ENCODE measurements around the gene TEKTIP1. TPM values are rescaled to one million over a fixed set of nuclear protein-coding genes. Genes with fewer than 3 reads are reported as not detected.

TEKTIP1 gene
- total RNA-seq = 1 to 10 TPM in 4 of 8 experiments, under 1 TPM in 4; 0.50 to 4.3 (median 0.99) TPM

GRCh38 chr19:3538965-3539755 lies at the start of gene TEKTIP1:
TEKTIP1 (plus strand) TSS chr19:3539174; CDS start chr19:3539178, 4 bp downstream.
- in situ Hi-C loops (cut with MboI; ENCODE audit: low pct_unique_long_range_greater_than_20kb in 2 of 9, low sequenced_read_pairs in 9 of 9, unreplicated experiment in 9 of 9) = no loop called here
- WGBS, 10 experiments = 13 to 100% (median 60%) methylated on average over 2 to 7 of the region's 28 CpGs; no CpG with 5 or more reads in 4 of the 10 experiments
- peak within 1 kb of the TSS in 1 of 2 donors; percentile 70 for H3K27ac ChIP-seq
- peak in 7 of 8 experiments; percentile 19 to 66 (median 34) for ATAC-seq (replicated peaks in 6 of 8)
- H3K4me3 ChIP-seq = no peak within 1 kb of the TSS
- peaks cover 0 to 11% of the 10 kb centered on the region in 2 donors for H3K4me1 ChIP-seq (replicated peaks in 1 of 2)

DNA sequence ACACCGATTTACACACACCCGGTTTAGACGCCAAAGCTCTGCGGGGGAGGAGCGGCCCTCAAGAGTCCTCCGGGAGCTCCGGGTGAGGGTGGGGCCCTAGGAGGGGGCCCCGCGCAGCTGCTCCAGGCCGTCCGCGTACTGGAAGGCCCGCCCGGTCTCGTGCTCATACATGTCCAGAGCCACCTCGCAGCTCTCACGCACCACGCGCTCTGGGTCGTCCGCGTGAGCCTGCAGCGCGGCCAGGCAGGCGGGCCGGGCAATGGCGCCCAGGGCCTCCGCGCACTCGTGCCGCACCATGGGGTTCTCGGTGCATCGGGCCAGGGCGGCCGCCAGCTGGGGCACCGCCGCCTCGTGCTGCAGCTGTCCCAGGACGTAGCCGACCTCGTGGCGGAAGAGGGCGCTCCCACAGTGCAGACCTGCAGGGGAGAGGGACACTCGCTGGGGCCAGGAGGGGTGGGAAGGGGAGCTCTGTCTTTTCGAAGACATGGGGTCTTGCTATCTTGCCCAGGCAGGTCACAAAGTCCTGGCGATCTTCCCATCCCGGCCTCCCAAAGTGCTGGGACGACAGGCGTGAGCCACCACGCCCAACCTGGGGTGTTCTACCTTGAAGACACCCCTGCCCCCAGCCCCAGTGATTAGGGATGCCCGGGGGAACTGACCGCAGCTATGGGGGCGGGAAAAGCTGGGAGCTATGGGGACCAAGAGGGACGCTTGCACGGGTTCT lies 47.4 kb upstream of the TEKTIP1 start:
- in situ Hi-C loops (cut with MboI; ENCODE audit: low pct_unique_long_range_greater_than_20kb in 2 of 9, low sequenced_read_pairs in 9 of 9, unreplicated experiment in 9 of 9) = loop anchor here in 2 of 9 experiments (25.0 kb wide), 2 partner anchors 154 to 179 kb away; no protein-coding TSS in a partner anchor
- H3K4me3 ChIP-seq = no peak overlapping the region
- no peak overlapping the region for H3K27ac ChIP-seq
- WGBS, 10 experiments = 93 to 100% methylated on average over 3 to 10 of the region's 55 CpGs; no CpG with 5 or more reads in 8 of the 10 experiments
- ATAC-seq (replicated peaks in 6 of 8) = peak in 3 of 8 experiments; percentile 11 to 19 (median 18)
- no peaks in the 10 kb centered on the region for H3K4me1 ChIP-seq (replicated peaks in 1 of 2)

DNA sequence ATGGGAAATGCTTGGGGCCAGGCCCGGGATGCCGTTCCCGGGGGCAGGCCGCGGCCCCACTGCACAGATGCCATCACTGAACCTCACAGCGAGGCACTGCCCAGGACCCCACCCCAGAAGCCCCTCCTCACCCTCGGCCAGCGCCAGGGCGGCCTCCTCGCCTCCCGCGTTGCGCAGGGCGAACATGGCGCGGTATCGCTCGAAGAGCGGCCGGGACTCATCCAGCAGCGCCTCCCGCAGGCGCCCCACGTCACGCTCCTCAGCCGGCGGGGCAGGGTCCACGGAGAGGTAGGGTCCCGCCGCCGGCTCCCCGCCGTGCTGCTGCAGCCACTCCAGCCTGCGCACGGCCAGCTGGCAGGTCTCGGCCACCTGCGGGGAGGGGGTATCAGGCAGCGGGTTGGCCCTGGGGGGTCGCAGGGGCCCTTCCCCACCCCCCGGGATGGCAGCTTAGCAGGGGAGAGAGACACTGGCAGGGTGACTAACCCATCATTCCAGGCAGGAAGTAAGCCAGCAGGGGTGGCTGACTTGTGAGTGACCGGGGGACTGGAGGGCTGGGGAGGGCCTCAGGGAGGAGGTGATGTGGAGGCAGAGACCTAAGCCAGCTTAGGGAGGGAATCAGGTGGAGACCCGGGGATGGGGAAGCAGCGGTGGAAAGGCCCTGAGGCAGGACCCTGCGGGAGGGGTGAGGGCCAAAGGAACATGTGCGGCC lies 46.7 kb upstream of the TEKTIP1 start:
- Histone ChIP-seq H3K27ac (no peak overlapping the region), H3K4me1 (replicated peaks in 1 of 2) (no peaks in the 10 kb centered on the region), H3K4me3 (no peak overlapping the region)
- 100% methylated on average over 1 of the region's 45 CpGs; no CpG with 5 or more reads in 9 of the 10 experiments for WGBS, 10 experiments
- peak in 2 of 8 experiments; percentile 7 to 19 for ATAC-seq (replicated peaks in 6 of 8)
- in situ Hi-C loops (cut with MboI; ENCODE audit: low pct_unique_long_range_greater_than_20kb in 2 of 9, low sequenced_read_pairs in 9 of 9, unreplicated experiment in 9 of 9) = loop anchor here in 2 of 9 experiments (25.0 kb wide), 2 partner anchors 155 to 180 kb away; no protein-coding TSS in a partner anchor

GRCh38 chr19:3492919-3493318 lies 46.1 kb upstream of the TEKTIP1 start:
- no peak overlapping the region for H3K4me3 ChIP-seq
- ATAC-seq (replicated peaks in 6 of 8) = no peak
- H3K4me1 ChIP-seq (replicated peaks in 1 of 2) = no peaks in the 10 kb centered on the region
- H3K27ac ChIP-seq = no peak overlapping the region
- WGBS, 10 experiments = 80 to 100% (median 95%) methylated on average over 1 to 9 of the region's 16 CpGs; no CpG with 5 or more reads in 4 of the 10 experiments
- in situ Hi-C loops (cut with MboI; ENCODE audit: low pct_unique_long_range_greater_than_20kb in 2 of 9, low sequenced_read_pairs in 9 of 9, unreplicated experiment in 9 of 9) = loop anchor here in 2 of 9 experiments (25.0 kb wide), 2 partner anchors 156 to 181 kb away; no protein-coding TSS in a partner anchor

- peak in 4 of 8 experiments; percentile 6 to 18 (median 8) for ATAC-seq (replicated peaks in 6 of 8)
- 93% methylated on average over 4 of the region's 14 CpGs; no CpG with 5 or more reads in 9 of the 10 experiments for WGBS, 10 experiments
- Histone ChIP-seq H3K27ac (no peak overlapping the region), H3K4me1 (replicated peaks in 1 of 2) (no peaks in the 10 kb centered on the region), H3K4me3 (no peak overlapping the region)
- in situ Hi-C loops (cut with MboI; ENCODE audit: low pct_unique_long_range_greater_than_20kb in 2 of 9, low sequenced_read_pairs in 9 of 9, unreplicated experiment in 9 of 9) = loop anchor here in 2 of 9 experiments (25.0 kb wide), 2 partner anchors 156 to 181 kb away; no protein-coding TSS in a partner anchor
Observed at GRCh38 chr19:3493651-3494050, 45.3 kb upstream of the TEKTIP1 start.

DNA sequence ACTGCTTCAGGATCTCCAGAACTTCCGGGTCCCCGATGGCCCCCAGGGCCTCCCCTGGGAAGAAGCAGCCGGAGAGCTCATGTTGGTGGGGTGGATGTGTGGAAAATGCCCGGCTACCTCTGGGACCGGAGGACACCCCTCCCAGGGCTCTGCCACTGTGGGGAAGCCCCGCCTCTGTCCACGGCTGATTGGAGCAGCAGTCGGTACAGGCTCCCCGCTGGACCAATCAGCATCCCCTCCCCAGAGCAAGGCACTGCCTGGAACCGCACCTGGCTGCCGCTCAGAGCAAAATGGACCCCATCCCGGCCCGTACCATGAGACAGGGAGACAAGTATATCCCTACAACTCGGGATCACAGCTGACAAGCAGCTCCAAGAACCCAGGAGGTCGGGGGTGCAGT lies 44.9 kb upstream of the TEKTIP1 start:
- in situ Hi-C loops (cut with MboI; ENCODE audit: low pct_unique_long_range_greater_than_20kb in 2 of 9, low sequenced_read_pairs in 9 of 9, unreplicated experiment in 9 of 9) = loop anchor here in 2 of 9 experiments (25.0 kb wide), 2 partner anchors 157 to 182 kb away; no protein-coding TSS in a partner anchor
- Histone ChIP-seq H3K27ac (no peak overlapping the region), H3K4me1 (replicated peaks in 1 of 2) (no peaks in the 10 kb centered on the region), H3K4me3 (no peak overlapping the region)
- WGBS, 10 experiments = 20 to 100% (median 67%) methylated on average over 1 to 2 of the region's 15 CpGs; no CpG with 5 or more reads in 6 of the 10 experiments
- peak; percentile 24 to 88 (median 57) for ATAC-seq (replicated peaks in 6 of 8)

DNA sequence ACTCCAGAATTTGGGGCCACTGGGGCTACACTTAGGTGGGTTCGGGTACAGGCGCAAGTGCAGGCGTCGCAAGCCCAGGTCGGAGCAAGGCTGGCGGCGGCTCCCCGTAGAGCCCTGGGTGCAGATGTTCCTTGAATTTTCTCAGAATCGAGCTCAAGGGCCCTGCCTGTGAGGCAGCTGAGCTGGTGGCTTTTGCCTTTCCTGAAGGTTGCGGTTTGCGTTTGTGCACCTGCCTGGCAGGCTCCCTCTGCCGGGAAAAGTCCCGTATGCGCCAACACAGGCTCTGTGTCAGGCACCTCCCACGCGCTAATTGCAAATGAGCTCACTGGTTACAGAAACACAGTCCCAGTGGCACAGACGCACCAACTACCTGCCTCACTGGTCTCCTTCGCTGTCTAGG lies 44.4 kb upstream of the TEKTIP1 start:
- peak in 1 of 8 experiments; percentile 3 for ATAC-seq (replicated peaks in 6 of 8)
- peaks cover under 1 to 3% of the 10 kb centered on the region in 2 donors for H3K4me1 ChIP-seq (replicated peaks in 1 of 2)
- no peak overlapping the region for H3K27ac ChIP-seq
- 80 to 100% (median 94%) methylated on average over 1 to 9 of the region's 18 CpGs; no CpG with 5 or more reads in 2 of the 10 experiments for WGBS, 10 experiments
- in situ Hi-C loops (cut with MboI; ENCODE audit: low pct_unique_long_range_greater_than_20kb in 2 of 9, low sequenced_read_pairs in 9 of 9, unreplicated experiment in 9 of 9) = loop anchor here in 2 of 9 experiments (25.0 kb wide), 2 partner anchors 157 to 182 kb away; no protein-coding TSS in a partner anchor
- H3K4me3 ChIP-seq = no peak overlapping the region

DNA sequence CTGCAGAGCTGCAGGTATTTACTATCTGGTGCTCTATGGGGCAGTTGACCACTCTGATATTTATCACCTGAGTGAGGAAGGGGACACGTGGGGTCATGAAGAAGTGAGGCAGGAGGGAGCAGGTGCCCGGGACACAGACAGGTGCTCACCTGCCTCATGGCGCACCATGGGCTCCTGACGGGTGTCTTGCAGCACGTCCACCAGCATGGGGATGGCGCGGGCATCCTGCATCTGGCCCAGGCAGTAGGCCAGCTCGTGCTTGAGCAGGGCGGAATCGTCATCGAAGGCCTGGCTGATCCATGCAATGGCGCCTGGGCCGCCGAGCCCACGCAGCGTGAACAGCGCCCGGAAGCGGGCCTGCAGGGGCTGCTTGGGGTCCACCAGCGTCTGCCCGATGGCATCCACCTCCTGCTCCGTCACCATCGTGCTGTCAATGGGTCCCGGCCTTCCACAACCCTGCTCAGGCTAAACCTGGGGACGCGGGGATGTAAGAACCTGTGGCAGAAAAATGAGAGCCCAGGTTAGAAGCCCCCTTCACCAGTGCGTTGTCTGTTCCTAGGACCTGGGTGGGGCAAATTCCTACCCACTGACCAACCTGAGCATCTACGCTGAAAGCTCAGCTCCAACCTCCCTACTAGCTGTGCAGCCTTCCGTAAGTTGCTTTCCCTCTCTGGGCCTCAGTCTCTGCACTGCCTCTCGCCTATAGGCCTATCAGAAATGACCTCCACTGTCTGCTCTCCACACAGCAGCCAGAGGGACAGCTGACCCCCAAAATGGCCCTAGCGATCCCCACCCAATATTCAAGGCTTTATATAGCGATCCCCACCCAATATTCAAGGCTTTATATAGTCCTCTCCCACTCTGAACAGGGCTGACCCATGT lies 42.3 kb upstream of the TEKTIP1 start:
- peaks cover 3 to 5% of the 10 kb centered on the region in 2 donors for H3K4me1 ChIP-seq (replicated peaks in 1 of 2)
- no peak overlapping the region for H3K27ac ChIP-seq
- in situ Hi-C loops (cut with MboI; ENCODE audit: low pct_unique_long_range_greater_than_20kb in 2 of 9, low sequenced_read_pairs in 9 of 9, unreplicated experiment in 9 of 9) = loop anchor here in 2 of 9 experiments (25.0 kb wide), 2 partner anchors 159 to 184 kb away; no protein-coding TSS in a partner anchor
- ATAC-seq (replicated peaks in 6 of 8) = peak in 1 of 8 experiments; percentile 6
- no peak overlapping the region for H3K4me3 ChIP-seq
- WGBS, 10 experiments = 40 to 100% (median 100%) methylated on average over 1 to 11 of the region's 32 CpGs; no CpG with 5 or more reads in 3 of the 10 experiments

DNA sequence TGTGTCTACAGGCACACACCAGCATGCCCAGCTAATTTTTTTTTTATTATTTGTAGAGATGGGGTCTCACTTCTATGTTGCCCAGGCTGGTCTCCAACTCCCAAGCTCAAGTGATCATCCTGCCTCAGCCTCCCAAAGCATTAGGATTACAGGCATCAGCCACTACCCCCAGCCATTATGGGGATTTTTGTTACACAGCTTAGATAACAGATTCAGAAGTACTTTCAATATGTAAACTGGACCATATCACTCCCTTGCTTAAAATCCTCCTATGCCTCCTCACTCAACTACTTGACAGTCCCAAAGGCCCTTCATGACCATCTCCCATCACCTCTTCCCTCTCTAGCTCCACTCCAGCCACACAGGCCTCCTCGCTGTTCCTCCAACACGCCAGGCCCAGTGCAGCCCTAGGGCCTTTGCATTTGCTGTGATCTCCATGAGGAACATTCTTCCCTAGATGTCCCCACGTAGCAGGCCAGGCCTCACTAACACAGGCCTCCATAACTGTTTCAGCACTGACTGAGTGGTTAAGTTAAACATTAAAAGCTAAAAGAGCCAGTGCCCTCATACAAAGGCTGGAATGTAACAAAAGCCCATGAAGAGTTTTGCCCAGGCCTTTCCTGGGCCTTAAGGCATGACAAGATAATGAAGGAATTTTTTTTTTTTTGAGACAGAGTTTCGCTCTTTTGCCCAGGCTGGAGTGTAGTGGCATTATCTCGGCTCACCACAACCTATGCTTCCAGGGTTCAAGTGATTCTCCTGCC lies 41.0 kb upstream of the TEKTIP1 start:
- 20 to 100% (median 100%) methylated on average over 1 to 5 of the region's 5 CpGs; no CpG with 5 or more reads in 2 of the 10 experiments for WGBS, 10 experiments
- Histone ChIP-seq H3K4me3 (no peak overlapping the region), H3K4me1 (replicated peaks in 1 of 2) (peaks cover 3 to 5% of the 10 kb centered on the region in 2 donors), H3K27ac (no peak overlapping the region)
- ATAC-seq (replicated peaks in 6 of 8) = no peak
- in situ Hi-C loops (cut with MboI; ENCODE audit: low pct_unique_long_range_greater_than_20kb in 2 of 9, low sequenced_read_pairs in 9 of 9, unreplicated experiment in 9 of 9) = loop anchor here in 2 of 9 experiments (25.0 kb wide), 2 partner anchors 161 to 186 kb away; no protein-coding TSS in a partner anchor

DNA sequence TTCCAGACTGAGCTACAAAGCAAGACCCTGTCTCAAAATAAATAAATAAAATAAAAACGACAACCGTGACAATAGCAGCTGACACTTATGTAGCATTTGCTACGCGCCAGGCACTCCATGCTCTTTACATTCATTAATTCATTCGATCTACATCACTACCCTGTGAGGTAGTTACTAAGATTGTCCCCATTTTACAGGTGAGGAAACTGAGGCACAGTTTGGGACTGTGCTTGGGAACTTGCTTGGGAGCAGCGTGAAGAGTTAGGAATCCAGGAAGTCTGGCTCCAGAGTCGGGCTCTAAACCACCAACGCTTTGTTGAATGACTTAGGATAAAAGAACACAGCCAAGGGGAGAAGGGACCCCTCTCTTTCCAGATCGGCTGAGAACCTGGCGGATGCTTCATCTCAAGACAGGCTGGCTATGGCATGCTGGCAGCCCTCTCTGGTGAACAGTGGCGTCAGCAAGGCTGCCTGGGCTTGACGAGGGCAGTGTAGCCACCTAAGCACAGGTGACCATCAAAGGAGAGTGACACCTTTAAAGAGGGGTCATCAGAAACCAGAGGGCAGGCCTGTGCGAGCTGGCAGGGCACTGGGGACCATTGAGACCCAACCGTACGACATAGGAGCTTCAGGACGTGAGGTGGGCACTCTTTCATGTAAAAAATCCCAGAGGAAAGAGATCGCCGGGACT lies 39.1 kb upstream of the TEKTIP1 start:
- in situ Hi-C loops (cut with MboI; ENCODE audit: low pct_unique_long_range_greater_than_20kb in 2 of 9, low sequenced_read_pairs in 9 of 9, unreplicated experiment in 9 of 9) = loop anchor here in 2 of 9 experiments (25.0 kb wide), 2 partner anchors 163 to 188 kb away; no protein-coding TSS in a partner anchor
- peak overlapping the region; percentile 99 to 100 for H3K27ac ChIP-seq
- peaks cover 3 to 5% of the 10 kb centered on the region in 2 donors for H3K4me1 ChIP-seq (replicated peaks in 1 of 2)
- peak overlapping the region; percentile 68 to 100 (median 81) for H3K4me3 ChIP-seq
- ATAC-seq (replicated peaks in 6 of 8) = peak in 4 of 8 experiments; percentile 7 to 14 (median 10)
- 0 to 41% (median 20%) methylated on average over 1 to 15 of the region's 18 CpGs; no CpG with 5 or more reads in 1 of the 10 experiments for WGBS, 10 experiments
